Duodenal mucosa (tissue), 2 donors: ENCODE results near the gene OLFML2A.
A peak's percentile ranks its signal among the peaks of the same experiment; 100 is the strongest.

Experiments
- H3K27ac ChIP-seq: one replicate; pipeline ENCODE4 v1.7.0; 2013; ENCODE audit warnings: low read depth, low read length
- H3K27me3 ChIP-seq, 2 donors: one replicate each; pipeline ENCODE4 v1.7.0; 2013; ENCODE audit warnings: low read length in 2 of 2, control low read depth in 1 of 2; ENCODE audit not compliant: insufficient read depth in 2 of 2, control insufficient read depth in 1 of 2
- H3K36me3 ChIP-seq, 2 donors: one replicate each; pipeline ENCODE4 v1.7.0; 2013; ENCODE audit warnings: low read length in 2 of 2, control low read depth in 1 of 2; ENCODE audit not compliant: insufficient read depth in 2 of 2, control insufficient read depth in 1 of 2
- H3K4me1 ChIP-seq, 2 donors: one replicate each; pipeline ENCODE4 v1.7.0; 2013; ENCODE audit warnings: low read length in 2 of 2, control low read depth in 1 of 2; ENCODE audit not compliant: insufficient read depth in 2 of 2, control insufficient read depth in 1 of 2
- H3K4me3 ChIP-seq, 2 donors: one replicate each; pipeline ENCODE4 v1.7.0; 2013; ENCODE audit warnings: low read length in 2 of 2, low read depth in 1 of 2
- H3K9ac ChIP-seq, 2 donors: one replicate each; pipeline ENCODE4 v1.7.0; 2013; ENCODE audit warnings: low read length in 2 of 2, low read depth in 1 of 2
- H3K9me3 ChIP-seq, 2 donors: one replicate each; pipeline ENCODE4 v1.7.0; 2013; ENCODE audit warnings: low read length in 2 of 2, control low read depth in 1 of 2; ENCODE audit not compliant: control insufficient read depth in 1 of 2

The OLFML2A gene

GRCh38 chr9:124773473-124774128, 3.3 kb upstream of the OLFML2A start:
- peaks cover 7 to 13% of the 10 kb centered on the region in 2 donors for H3K27me3 ChIP-seq
- H3K4me3 ChIP-seq = no peak overlapping the region
- H3K9ac ChIP-seq = no peak overlapping the region
- no peaks in the 10 kb centered on the region for H3K9me3 ChIP-seq
- no peaks in the 10 kb centered on the region for H3K36me3 ChIP-seq
- peaks cover 6 to 18% of the 10 kb centered on the region in 2 donors for H3K4me1 ChIP-seq
- no peak overlapping the region for H3K27ac ChIP-seq

- H3K4me3 ChIP-seq = no peak overlapping the region
- no peaks in the 10 kb centered on the region for H3K9me3 ChIP-seq
- no peaks in the 10 kb centered on the region for H3K36me3 ChIP-seq
- no peak overlapping the region for H3K9ac ChIP-seq
- no peak overlapping the region for H3K27ac ChIP-seq
- H3K27me3 ChIP-seq = peaks cover 7 to 11% of the 10 kb centered on the region in 2 donors
- peaks cover 5 to 14% of the 10 kb centered on the region in 2 donors for H3K4me1 ChIP-seq
Measured at GRCh38 chr9:124774129-124774978, 2.6 kb upstream of the OLFML2A start.

- no peaks in the 10 kb centered on the region for H3K9me3 ChIP-seq
- H3K27ac ChIP-seq = no peak overlapping the region
- H3K4me1 ChIP-seq = peaks cover 5 to 14% of the 10 kb centered on the region in 2 donors
- peak overlapping the region in 1 of 2 donors; percentile 12 for H3K9ac ChIP-seq
- peaks cover 7 to 11% of the 10 kb centered on the region in 2 donors for H3K27me3 ChIP-seq
- peak overlapping the region; percentile 11 to 50 for H3K4me3 ChIP-seq
- no peaks in the 10 kb centered on the region for H3K36me3 ChIP-seq
Measured at GRCh38 chr9:124776618-124776953, 347 bp upstream of the OLFML2A start.

GRCh38 chr9:124778575-124779367, 1.8 kb downstream of the OLFML2A start:
- H3K4me3 ChIP-seq = no peak overlapping the region
- peaks cover 7 to 11% of the 10 kb centered on the region in 2 donors for H3K27me3 ChIP-seq
- peaks cover 5 to 6% of the 10 kb centered on the region in 2 donors for H3K4me1 ChIP-seq
- H3K36me3 ChIP-seq = no peaks in the 10 kb centered on the region
- H3K27ac ChIP-seq = peak overlapping the region; percentile 32
- H3K9ac ChIP-seq = no peak overlapping the region
- H3K9me3 ChIP-seq = no peaks in the 10 kb centered on the region

GRCh38 chr9:124779368-124780059, 2.6 kb downstream of the OLFML2A start:
- H3K4me3 ChIP-seq = no peak overlapping the region
- no peaks in the 10 kb centered on the region for H3K9me3 ChIP-seq
- H3K27ac ChIP-seq = peak overlapping the region; percentile 32
- peaks cover 5 to 6% of the 10 kb centered on the region in 2 donors for H3K4me1 ChIP-seq
- no peaks in the 10 kb centered on the region for H3K36me3 ChIP-seq
- peaks cover 7 to 11% of the 10 kb centered on the region in 2 donors for H3K27me3 ChIP-seq
- H3K9ac ChIP-seq = no peak overlapping the region

- Histone ChIP-seq H3K27me3 (peaks cover 7 to 11% of the 10 kb centered on the region in 2 donors), H3K4me1 (peaks cover 5 to 6% of the 10 kb centered on the region in 2 donors), H3K9ac (no peak overlapping the region), H3K27ac (no peak overlapping the region), H3K36me3 (no peaks in the 10 kb centered on the region), H3K4me3 (no peak overlapping the region), H3K9me3 (no peaks in the 10 kb centered on the region)
Measured at GRCh38 chr9:124780060-124780756, 3.3 kb downstream of the OLFML2A start.

GRCh38 chr9:124780757-124781151, 3.8 kb downstream of the OLFML2A start:
- Histone ChIP-seq H3K27ac (no peak overlapping the region), H3K9me3 (no peaks in the 10 kb centered on the region), H3K27me3 (peaks cover 7 to 11% of the 10 kb centered on the region in 2 donors), H3K9ac (no peak overlapping the region), H3K36me3 (no peaks in the 10 kb centered on the region), H3K4me1 (peaks cover 5 to 6% of the 10 kb centered on the region in 2 donors), H3K4me3 (no peak overlapping the region)

- Histone ChIP-seq H3K27me3 (peaks cover 2 to 6% of the 10 kb centered on the region in 2 donors), H3K9ac (no peak overlapping the region), H3K9me3 (no peaks in the 10 kb centered on the region)
Measured at GRCh38 chr9:124781967-124782660, 5.2 kb downstream of the OLFML2A start.

More at GRCh38 chr9:124781967-124782660, 5.2 kb downstream of the OLFML2A start:
- H3K36me3 ChIP-seq = no peaks in the 10 kb centered on the region
- H3K4me3 ChIP-seq = no peak overlapping the region
- H3K4me1 ChIP-seq = no peaks in the 10 kb centered on the region
- H3K27ac ChIP-seq = no peak overlapping the region
